ENCODE results near the gene PTPRB.

The PTPRB gene

DNA sequence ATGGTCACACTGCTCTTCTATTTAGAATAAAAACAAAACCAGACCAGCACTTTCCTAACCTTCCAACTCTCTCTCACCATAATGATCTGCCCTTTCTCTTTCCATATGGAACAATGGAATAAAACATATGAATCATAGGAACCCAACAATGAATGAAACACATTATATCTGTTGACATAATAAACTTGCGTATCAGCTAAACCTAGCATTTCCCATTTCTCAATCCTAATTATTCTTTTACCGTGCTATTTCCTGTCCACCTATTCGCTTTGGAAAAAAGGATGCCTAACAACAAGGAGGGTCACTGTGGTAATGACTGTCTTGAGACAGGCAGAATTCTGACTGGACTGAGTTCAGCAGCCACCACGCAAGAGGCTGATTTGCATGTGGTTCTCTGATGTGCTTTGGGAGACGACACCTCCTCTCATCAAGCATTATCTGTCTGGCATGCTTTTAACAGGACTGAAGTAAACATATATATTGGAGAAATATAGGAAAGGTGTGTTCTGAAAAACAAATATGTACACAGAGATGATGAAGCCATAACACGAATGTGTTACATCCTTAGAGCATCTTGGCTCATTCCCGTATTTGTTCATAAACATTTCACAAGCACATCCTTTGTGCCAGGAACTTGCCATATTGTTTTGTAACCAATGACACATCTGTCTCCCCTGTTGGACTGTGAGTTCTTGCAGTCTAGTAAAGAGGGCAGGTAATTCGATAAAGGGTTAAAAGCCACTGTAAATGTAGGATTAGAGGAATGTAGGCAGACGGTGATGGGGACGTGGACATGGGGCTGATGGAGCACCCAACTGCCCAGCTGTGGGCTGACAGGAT is 87.7 kb downstream of the PTPRB start:
- no peak overlapping the region for H3K27ac ChIP-seq (ENCODE audit: low read length)

DNA sequence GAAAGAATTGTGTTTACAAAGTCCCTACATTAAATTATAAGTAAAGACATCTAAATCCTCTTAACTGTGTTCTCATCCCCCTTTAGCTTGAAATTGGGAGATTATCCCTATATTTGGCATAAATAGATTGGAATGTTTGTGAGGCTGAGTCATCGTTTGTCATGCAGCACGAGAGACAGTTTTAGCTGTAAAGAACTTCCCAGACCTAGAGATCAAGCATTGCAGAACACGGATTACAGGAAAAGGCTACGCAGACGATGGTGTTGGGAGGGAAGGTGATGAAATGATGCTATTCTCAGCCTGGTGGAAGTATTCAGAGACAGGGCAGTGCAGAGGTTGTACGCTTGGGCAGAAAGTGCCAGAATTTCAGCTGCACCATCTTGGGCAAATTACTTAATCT is 93.8 kb downstream of the PTPRB start:
- no peak for TF ChIP-seq EZH2 (IDR thresholded peaks at IDR 0.05; ENCODE audit: borderline replicate concordance, low read depth, low read length, severe bottlenecking)
- TF ChIP-seq, protein P1, sequence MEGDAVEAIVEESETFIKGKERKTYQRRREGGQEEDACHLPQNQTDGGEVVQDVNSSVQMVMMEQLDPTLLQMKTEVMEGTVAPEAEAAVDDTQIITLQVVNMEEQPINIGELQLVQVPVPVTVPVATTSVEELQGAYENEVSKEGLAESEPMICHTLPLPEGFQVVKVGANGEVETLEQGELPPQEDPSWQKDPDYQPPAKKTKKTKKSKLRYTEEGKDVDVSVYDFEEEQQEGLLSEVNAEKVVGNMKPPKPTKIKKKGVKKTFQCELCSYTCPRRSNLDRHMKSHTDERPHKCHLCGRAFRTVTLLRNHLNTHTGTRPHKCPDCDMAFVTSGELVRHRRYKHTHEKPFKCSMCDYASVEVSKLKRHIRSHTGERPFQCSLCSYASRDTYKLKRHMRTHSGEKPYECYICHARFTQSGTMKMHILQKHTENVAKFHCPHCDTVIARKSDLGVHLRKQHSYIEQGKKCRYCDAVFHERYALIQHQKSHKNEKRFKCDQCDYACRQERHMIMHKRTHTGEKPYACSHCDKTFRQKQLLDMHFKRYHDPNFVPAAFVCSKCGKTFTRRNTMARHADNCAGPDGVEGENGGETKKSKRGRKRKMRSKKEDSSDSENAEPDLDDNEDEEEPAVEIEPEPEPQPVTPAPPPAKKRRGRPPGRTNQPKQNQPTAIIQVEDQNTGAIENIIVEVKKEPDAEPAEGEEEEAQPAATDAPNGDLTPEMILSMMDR (IDR thresholded peaks at IDR 0.05; ENCODE audit: borderline replicate concordance, extremely low read depth, low read length, poor library complexity, severe bottlenecking) = no peak
- ATAC-seq (ENCODE audit: insufficient read depth, low read depth) = no peak

More for the DNA sequence above, 87.7 kb downstream of the PTPRB start:
- Histone ChIP-seq H3K9ac (ENCODE audit: low read depth, low read length) (no peak overlapping the region), H3K4me2 (ENCODE audit: insufficient read depth, low read length) (no peak overlapping the region), H3K9me3 (ENCODE audit: insufficient read depth, low read length, severe bottlenecking) (no peaks in the 10 kb centered on the region), H3K36me3 (ENCODE audit: insufficient read depth, low read length) (no peaks in the 10 kb centered on the region), H4K20me1 (ENCODE audit: insufficient read depth, low read length) (no peaks in the 10 kb centered on the region), H3K79me2 (ENCODE audit: insufficient read depth, low read length) (no peaks in the 10 kb centered on the region), H3K4me3 (ENCODE audit: low read depth in 1 of 2, low read length in 2 of 2) (no peak overlapping the region), H2AFZ (ENCODE audit: low read depth, low read length) (no peak overlapping the region), H3K4me1 (ENCODE audit: insufficient read depth, low read length) (no peaks in the 10 kb centered on the region), H3K27me3 (ENCODE audit: insufficient read depth, low read length, poor library complexity) (no peaks in the 10 kb centered on the region)
- TF ChIP-seq, protein P1 (IDR thresholded peaks at IDR 0.05; ENCODE audit: borderline replicate concordance, extremely low read depth, low read length, poor library complexity, severe bottlenecking) = no peak
- no peak for TF ChIP-seq EZH2 (IDR thresholded peaks at IDR 0.05; ENCODE audit: borderline replicate concordance, low read depth, low read length, severe bottlenecking)
- DNase-seq (no peak), ATAC-seq (ENCODE audit: insufficient read depth, low read depth) (no peak)

DNA sequence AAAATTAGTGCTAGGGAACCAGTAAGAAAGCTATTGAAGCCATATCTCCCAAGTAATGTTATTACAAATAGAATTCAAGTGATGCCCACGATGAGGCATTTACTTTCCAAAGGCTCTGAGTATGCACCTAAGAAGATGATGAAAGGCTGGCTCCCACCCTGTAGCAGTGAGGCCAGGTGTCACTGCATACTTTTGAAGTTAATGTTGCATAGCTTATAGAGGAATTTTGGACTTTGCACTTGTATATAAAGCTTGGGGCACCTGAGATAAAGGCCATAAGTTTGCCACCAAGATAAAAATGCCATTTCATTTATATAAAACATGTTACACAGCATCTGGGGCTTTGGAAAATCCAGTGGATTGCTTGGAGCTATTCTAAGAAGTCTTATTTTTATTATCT is 96.2 kb downstream of the PTPRB start:
- H2AFZ ChIP-seq (ENCODE audit: low read depth, low read length) = no peak overlapping the region
- no peaks in the 10 kb centered on the region for H3K4me1 ChIP-seq (ENCODE audit: insufficient read depth, low read length)
- no peak for TF ChIP-seq EZH2 (IDR thresholded peaks at IDR 0.05; ENCODE audit: borderline replicate concordance, low read depth, low read length, severe bottlenecking)
- TF ChIP-seq, protein P1 (IDR thresholded peaks at IDR 0.05; ENCODE audit: borderline replicate concordance, extremely low read depth, low read length, poor library complexity, severe bottlenecking) = no peak
- H3K9ac ChIP-seq (ENCODE audit: low read depth, low read length) = no peak overlapping the region
- H3K27me3 ChIP-seq (ENCODE audit: insufficient read depth, low read length, poor library complexity) = no peaks in the 10 kb centered on the region
- H4K20me1 ChIP-seq (ENCODE audit: insufficient read depth, low read length) = no peaks in the 10 kb centered on the region
- ATAC-seq (ENCODE audit: insufficient read depth, low read depth) (no peak), DNase-seq (no peak)
- no peak overlapping the region for H3K4me3 ChIP-seq (ENCODE audit: low read depth in 1 of 2, low read length in 2 of 2)
- no peaks in the 10 kb centered on the region for H3K9me3 ChIP-seq (ENCODE audit: insufficient read depth, low read length, severe bottlenecking)
- no peak overlapping the region for H3K4me2 ChIP-seq (ENCODE audit: insufficient read depth, low read length)
- no peaks in the 10 kb centered on the region for H3K36me3 ChIP-seq (ENCODE audit: insufficient read depth, low read length)
- no peaks in the 10 kb centered on the region for H3K79me2 ChIP-seq (ENCODE audit: insufficient read depth, low read length)
- H3K27ac ChIP-seq (ENCODE audit: low read length) = no peak overlapping the region

More for the DNA sequence above, 93.8 kb downstream of the PTPRB start:
- no peaks in the 10 kb centered on the region for H3K4me1 ChIP-seq (ENCODE audit: insufficient read depth, low read length)
- H3K27me3 ChIP-seq (ENCODE audit: insufficient read depth, low read length, poor library complexity) = no peaks in the 10 kb centered on the region
- H3K27ac ChIP-seq (ENCODE audit: low read length) = no peak overlapping the region
- no peaks in the 10 kb centered on the region for H3K36me3 ChIP-seq (ENCODE audit: insufficient read depth, low read length)
- no peak overlapping the region for H3K4me2 ChIP-seq (ENCODE audit: insufficient read depth, low read length)
- H2AFZ ChIP-seq (ENCODE audit: low read depth, low read length) = no peak overlapping the region
- no peak overlapping the region for H3K4me3 ChIP-seq (ENCODE audit: low read depth in 1 of 2, low read length in 2 of 2)
- H3K79me2 ChIP-seq (ENCODE audit: insufficient read depth, low read length) = no peaks in the 10 kb centered on the region
- no peak overlapping the region for H3K9ac ChIP-seq (ENCODE audit: low read depth, low read length)
- no peaks in the 10 kb centered on the region for H4K20me1 ChIP-seq (ENCODE audit: insufficient read depth, low read length)
- no peak for DNase-seq
- H3K9me3 ChIP-seq (ENCODE audit: insufficient read depth, low read length, severe bottlenecking) = no peaks in the 10 kb centered on the region

Data from DND-41 (cell line).